Subcutaneous abdominal adipose tissue (tissue), 5 donors: Measurements from ENCODE around the gene SUN2.

ENCODE experiments used
- H3K27ac ChIP-seq: one replicate; pipeline ENCODE4 v1.7.0; 2013; ENCODE audit warnings: low read depth, mild to moderate bottlenecking, inconsistent platforms, low read length, moderate library complexity
- H3K27me3 ChIP-seq, 5 donors: one replicate each; pipeline ENCODE4 v1.7.0; 2013; ENCODE audit warnings: low read length in 5 of 5, inconsistent platforms in 1 of 5; ENCODE audit not compliant: control insufficient read depth in 5 of 5, insufficient read depth in 4 of 5
- H3K36me3 ChIP-seq, 5 donors: one replicate each; pipeline ENCODE4 v1.7.0; 2013; ENCODE audit warnings: low read length in 5 of 5; ENCODE audit not compliant: control insufficient read depth in 5 of 5, insufficient read depth in 5 of 5
- H3K4me1 ChIP-seq, 5 donors: one replicate each; pipeline ENCODE4 v1.7.0; 2013; ENCODE audit warnings: low read length in 5 of 5, mild to moderate bottlenecking in 3 of 5, moderate library complexity in 1 of 5; ENCODE audit not compliant: control insufficient read depth in 5 of 5, insufficient read depth in 5 of 5
- H3K4me3 ChIP-seq, 5 donors: one replicate each; pipeline ENCODE4 v1.7.0; 2013; ENCODE audit warnings: low read length in 5 of 5, low read depth in 1 of 5
- H3K9ac ChIP-seq, 5 donors: one replicate each; pipeline ENCODE4 v1.7.0; 2013; ENCODE audit warnings: low read length in 5 of 5, mild to moderate bottlenecking in 4 of 5, moderate library complexity in 3 of 5
- H3K9me3 ChIP-seq, 5 donors: one replicate each; pipeline ENCODE4 v1.7.0; 2013; ENCODE audit warnings: low read length in 5 of 5; ENCODE audit not compliant: control insufficient read depth in 5 of 5
- donor health status: healthy.
- donor health status: healthy.
- donor health status: healthy.
- donor health status: healthy.
- donor health status: healthy.

SUN2 gene

GRCh38 chr22:38700789-38701628 is 54.8 kb downstream of the SUN2 start, which contains the start of gene JOSD1:
Gene JOSD1, minus strand, starts transcription at chr22:38700943. Its CDS starts 956 bp downstream, at chr22:38699987.
- peaks cover 10 to 60% (median 52%) of the 10 kb centered on the region in 5 donors for H3K4me1 ChIP-seq
- peak within 1 kb of the TSS; percentile 74 to 87 (median 82) for H3K4me3 ChIP-seq
- H3K9me3 ChIP-seq, result no peaks in the 10 kb centered on the region
- peak within 1 kb of the TSS; percentile 88 for H3K27ac ChIP-seq
- H3K36me3 ChIP-seq, result no peaks in the 10 kb centered on the region
- H3K9ac ChIP-seq, result peak within 1 kb of the TSS; percentile 74 to 91 (median 87)
- H3K27me3 ChIP-seq, result no peaks in the 10 kb centered on the region

DNA sequence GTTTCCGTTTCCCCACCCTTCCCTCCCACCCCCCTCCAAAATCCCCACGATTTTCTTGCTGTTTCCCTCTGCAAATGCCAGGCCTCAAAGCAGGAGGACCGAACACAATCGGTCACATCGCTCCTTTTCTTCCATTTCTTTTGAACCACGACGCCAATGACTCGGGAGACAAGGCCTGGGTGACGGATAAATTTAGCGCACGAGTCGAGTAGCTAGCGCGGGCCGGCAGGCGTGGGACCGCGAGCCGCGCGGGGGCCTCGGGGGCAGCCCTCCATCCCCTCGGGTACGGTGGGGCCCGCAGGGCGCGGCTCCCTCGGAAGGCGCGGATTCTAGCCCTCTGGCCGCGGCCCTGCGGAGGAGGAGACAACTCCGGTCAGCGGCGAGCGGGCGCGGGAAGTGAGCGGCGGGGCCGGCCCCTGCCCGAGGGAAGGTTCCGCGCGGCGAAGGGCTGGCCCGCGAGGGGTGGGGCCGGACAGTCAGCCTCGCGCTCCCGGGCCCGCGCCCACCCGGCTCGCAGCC is 55.5 kb downstream of the SUN2 start:
- Histone ChIP-seq H3K27ac (peak overlapping the region; percentile 88), H3K4me1 (peaks cover 10 to 63% (median 52%) of the 10 kb centered on the region in 5 donors), H3K9ac (peak overlapping the region; percentile 74 to 91 (median 87)), H3K9me3 (no peaks in the 10 kb centered on the region), H3K4me3 (peak overlapping the region; percentile 74 to 87 (median 80)), H3K36me3 (no peaks in the 10 kb centered on the region), H3K27me3 (no peaks in the 10 kb centered on the region)

DNA sequence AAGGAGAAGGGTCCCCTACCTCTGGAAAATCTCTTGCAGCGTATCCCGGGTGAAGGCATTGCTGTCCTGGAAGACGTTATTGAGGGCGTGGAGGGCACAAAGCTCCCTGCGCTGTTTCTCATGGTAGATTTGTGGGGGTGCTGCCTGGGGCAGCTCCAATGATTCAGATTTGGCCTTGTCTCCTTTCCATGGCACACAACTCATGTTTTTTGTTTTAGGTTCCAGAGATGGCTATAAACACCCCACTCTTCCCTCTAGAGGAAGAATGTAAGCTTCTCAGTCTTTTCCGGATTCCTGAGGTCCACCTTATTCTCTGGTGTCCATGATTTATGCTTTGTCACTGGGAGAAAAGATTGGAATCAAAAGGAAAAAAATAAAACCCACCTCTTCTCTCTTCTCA is 56.0 kb downstream of the SUN2 start:
- Histone ChIP-seq H3K9me3 (no peaks in the 10 kb centered on the region), H3K4me1 (peaks cover 10 to 62% (median 48%) of the 10 kb centered on the region in 5 donors), H3K27ac (peak overlapping the region; percentile 88), H3K9ac (peak overlapping the region; percentile 74 to 91 (median 87)), H3K4me3 (peak overlapping the region; percentile 74 to 87 (median 80)), H3K36me3 (no peaks in the 10 kb centered on the region), H3K27me3 (no peaks in the 10 kb centered on the region)

GRCh38 chr22:38699143-38699542 is 56.7 kb downstream of the SUN2 start:
- no peaks in the 10 kb centered on the region for H3K27me3 ChIP-seq
- H3K9ac ChIP-seq, result peak overlapping the region; percentile 35 to 91 (median 86)
- peak overlapping the region; percentile 74 to 87 (median 80) for H3K4me3 ChIP-seq
- H3K27ac ChIP-seq, result peak overlapping the region; percentile 88
- no peaks in the 10 kb centered on the region for H3K9me3 ChIP-seq
- peaks cover 10 to 59% (median 46%) of the 10 kb centered on the region in 5 donors for H3K4me1 ChIP-seq
- peaks cover 0 to 3% (median 0%) of the 10 kb centered on the region in 5 donors for H3K36me3 ChIP-seq

DNA sequence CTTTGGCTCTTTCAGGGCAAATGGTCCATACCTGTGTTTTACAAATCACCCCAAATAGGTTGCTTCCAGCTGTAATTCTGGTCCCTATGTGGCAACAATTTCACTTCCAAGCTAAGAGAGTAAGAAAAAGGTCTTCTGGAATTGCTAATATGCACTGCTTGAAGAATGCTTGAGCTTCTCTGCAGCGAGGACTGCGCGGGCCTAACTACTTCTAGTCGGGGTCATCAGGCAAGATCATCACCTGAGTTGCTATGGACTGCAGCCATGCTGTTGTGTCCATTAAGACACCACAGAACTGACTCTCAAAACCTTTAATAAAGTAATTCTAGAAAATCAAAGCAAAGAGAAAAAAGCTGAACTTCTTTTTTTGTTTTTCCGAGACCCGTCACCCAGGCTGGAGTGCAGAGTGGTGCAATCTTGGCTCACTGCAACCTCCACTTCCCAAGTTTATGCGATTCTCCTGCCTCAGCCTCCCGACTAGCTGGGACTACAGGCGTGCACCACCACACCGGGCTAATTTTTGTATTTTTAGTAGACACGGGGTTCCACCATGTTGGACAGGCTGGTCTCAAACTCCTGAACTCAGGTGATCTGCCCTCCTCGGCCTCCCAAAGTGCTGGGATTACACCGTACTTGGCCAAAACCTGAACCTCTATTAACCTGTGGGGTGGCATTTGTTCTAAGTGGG is 57.2 kb downstream of the SUN2 start:
- peak overlapping the region; percentile 88 for H3K27ac ChIP-seq
- peaks cover 10 to 61% (median 50%) of the 10 kb centered on the region in 5 donors for H3K4me1 ChIP-seq
- no peaks in the 10 kb centered on the region for H3K27me3 ChIP-seq
- peaks cover 0 to 6% (median 0%) of the 10 kb centered on the region in 5 donors for H3K36me3 ChIP-seq
- peak overlapping the region in 3 of 5 donors; percentile 35 to 86 (median 74) for H3K9ac ChIP-seq
- no peaks in the 10 kb centered on the region for H3K9me3 ChIP-seq
- H3K4me3 ChIP-seq, result peak overlapping the region in 4 of 5 donors; percentile 74 to 87 (median 80)

DNA sequence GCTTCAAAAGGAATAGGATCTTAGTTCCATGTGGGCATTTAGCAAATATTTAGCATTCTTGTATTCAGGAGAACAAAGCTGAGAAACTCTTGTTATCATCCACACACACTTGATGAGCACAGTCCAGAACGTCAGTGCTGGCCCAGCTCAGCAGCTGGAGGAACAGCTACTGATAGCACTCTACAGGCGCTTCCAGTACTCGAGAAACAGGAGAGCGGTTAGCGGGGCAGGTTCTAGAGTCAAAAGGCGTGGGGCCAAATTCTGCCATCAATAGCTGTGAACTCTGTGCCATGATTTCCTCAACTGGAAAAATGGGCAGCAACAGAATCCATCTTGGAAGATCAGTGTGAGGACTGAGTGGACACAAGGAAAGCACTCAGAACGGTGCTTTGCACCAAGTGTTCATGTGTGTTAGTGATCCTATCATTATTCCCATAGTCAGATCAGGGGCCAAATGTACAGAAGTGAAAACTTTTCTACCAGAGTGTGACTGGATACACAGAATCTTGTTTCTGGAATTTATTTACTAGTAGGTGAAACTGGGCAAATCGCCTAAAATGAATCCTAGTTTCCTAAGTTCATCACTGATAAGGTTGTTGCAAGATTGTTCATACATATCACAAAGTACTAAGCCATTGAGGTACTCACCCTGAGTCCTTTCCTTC is 58.2 kb downstream of the SUN2 start:
- peak overlapping the region; percentile 70 for H3K27ac ChIP-seq
- H3K9me3 ChIP-seq, result no peaks in the 10 kb centered on the region
- H3K27me3 ChIP-seq, result no peaks in the 10 kb centered on the region
- H3K4me3 ChIP-seq, result peak overlapping the region in 1 of 5 donors; percentile 8
- peaks cover 10 to 61% (median 50%) of the 10 kb centered on the region in 5 donors for H3K4me1 ChIP-seq
- H3K36me3 ChIP-seq, result peaks cover 0 to 6% (median 0%) of the 10 kb centered on the region in 5 donors
- H3K9ac ChIP-seq, result no peak overlapping the region

GRCh38 chr22:38696606-38697424 is 59.0 kb downstream of the SUN2 start:
- Histone ChIP-seq H3K9ac (peak overlapping the region in 2 of 5 donors; percentile 0 to 56), H3K36me3 (peaks cover 0 to 12% (median 3%) of the 10 kb centered on the region in 5 donors), H3K4me3 (peak overlapping the region in 2 of 5 donors; percentile 3 to 22), H3K27me3 (no peaks in the 10 kb centered on the region), H3K27ac (peak overlapping the region; percentile 70), H3K9me3 (no peaks in the 10 kb centered on the region), H3K4me1 (peaks cover 10 to 60% (median 50%) of the 10 kb centered on the region in 5 donors)

GRCh38 chr22:38694940-38695339 is 60.9 kb downstream of the SUN2 start:
- Histone ChIP-seq H3K9me3 (no peaks in the 10 kb centered on the region), H3K36me3 (peaks cover 0 to 26% (median 6%) of the 10 kb centered on the region in 5 donors), H3K27me3 (no peaks in the 10 kb centered on the region), H3K27ac (peak overlapping the region; percentile 1), H3K4me3 (no peak overlapping the region), H3K9ac (no peak overlapping the region), H3K4me1 (peaks cover 10 to 49% (median 41%) of the 10 kb centered on the region in 5 donors)

- Histone ChIP-seq H3K9ac (no peak overlapping the region), H3K9me3 (no peaks in the 10 kb centered on the region), H3K36me3 (peaks cover 0 to 33% (median 13%) of the 10 kb centered on the region in 5 donors), H3K27me3 (no peaks in the 10 kb centered on the region), H3K27ac (no peak overlapping the region), H3K4me3 (no peak overlapping the region), H3K4me1 (peaks cover 4 to 41% (median 32%) of the 10 kb centered on the region in 5 donors)
Observed at GRCh38 chr22:38694049-38694448, 61.7 kb downstream of the SUN2 start.
